Measurements from ENCODE around the gene DNAJC21. TPM values are rescaled to one million over a fixed set of nuclear protein-coding genes. Genes with fewer than 3 reads are reported as not detected.

DNAJC21 gene
- total RNA-seq, 4 donors from 2014 or later: 26.2 to 38.9 (median 30.1) TPM

GRCh38 chr5:34977934-34978613, 48.7 kb downstream of the DNAJC21 start:
- DNase-seq (ENCODE audit: low spot score): no peak
- TF ChIP-seq, protein P1, sequence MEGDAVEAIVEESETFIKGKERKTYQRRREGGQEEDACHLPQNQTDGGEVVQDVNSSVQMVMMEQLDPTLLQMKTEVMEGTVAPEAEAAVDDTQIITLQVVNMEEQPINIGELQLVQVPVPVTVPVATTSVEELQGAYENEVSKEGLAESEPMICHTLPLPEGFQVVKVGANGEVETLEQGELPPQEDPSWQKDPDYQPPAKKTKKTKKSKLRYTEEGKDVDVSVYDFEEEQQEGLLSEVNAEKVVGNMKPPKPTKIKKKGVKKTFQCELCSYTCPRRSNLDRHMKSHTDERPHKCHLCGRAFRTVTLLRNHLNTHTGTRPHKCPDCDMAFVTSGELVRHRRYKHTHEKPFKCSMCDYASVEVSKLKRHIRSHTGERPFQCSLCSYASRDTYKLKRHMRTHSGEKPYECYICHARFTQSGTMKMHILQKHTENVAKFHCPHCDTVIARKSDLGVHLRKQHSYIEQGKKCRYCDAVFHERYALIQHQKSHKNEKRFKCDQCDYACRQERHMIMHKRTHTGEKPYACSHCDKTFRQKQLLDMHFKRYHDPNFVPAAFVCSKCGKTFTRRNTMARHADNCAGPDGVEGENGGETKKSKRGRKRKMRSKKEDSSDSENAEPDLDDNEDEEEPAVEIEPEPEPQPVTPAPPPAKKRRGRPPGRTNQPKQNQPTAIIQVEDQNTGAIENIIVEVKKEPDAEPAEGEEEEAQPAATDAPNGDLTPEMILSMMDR (IDR thresholded peaks at IDR 0.05): no peak
- no peak for ATAC-seq (ENCODE audit: low FRiP score)

GRCh38 chr5:34978681-34979080, 49.3 kb downstream of the DNAJC21 start:
- no peak for ATAC-seq (ENCODE audit: low FRiP score)
- DNase-seq (ENCODE audit: low spot score): no peak
- TF ChIP-seq, protein P1 (IDR thresholded peaks at IDR 0.05): no peak

DNA sequence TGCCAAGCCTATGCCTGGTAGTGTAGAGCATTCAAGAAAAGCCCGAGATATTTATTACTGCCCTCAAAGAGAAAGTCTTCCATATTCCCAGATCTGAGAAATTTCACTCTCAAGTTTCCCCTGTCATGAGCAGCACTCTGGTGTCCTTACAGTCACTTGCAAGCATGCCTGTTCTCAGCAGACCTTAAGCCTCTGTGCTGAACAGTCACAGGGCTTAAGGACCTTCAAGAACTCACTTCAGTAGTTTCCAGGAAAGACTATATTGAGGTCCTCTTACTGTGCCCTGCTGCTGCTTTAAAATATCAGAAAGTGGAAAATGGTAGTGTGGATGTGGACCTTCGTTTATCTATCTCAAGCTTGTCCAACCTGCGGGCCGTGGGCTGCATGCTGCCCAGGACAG, 53.5 kb downstream of the DNAJC21 start:
- DNase-seq (ENCODE audit: low spot score) (no peak), ATAC-seq (ENCODE audit: low FRiP score) (no peak)
- TF ChIP-seq, protein P1 (IDR thresholded peaks at IDR 0.05): no peak

DNA sequence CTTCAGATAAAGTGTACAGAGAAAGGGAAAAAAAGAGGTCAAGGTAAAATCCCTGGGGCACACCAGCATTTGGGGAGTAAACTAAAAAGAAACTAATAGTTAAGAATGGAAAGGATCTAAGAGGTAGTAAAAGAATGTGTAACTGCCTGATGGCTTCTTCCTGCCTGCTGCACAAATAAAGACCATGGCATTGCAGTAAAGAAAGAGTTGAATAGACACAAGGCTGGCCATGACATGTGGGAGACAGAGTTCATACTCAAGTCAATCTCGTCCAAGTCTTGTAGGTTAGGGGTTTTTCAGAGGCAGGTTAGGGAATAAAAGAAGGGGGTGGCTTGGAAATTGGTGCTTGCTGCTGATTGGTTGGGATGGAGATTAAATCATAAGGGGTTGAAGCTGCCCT, 57.6 kb downstream of the DNAJC21 start:
- no peak for DNase-seq (ENCODE audit: low spot score)
- TF ChIP-seq, protein P1 (IDR thresholded peaks at IDR 0.05): no peak
- no peak for ATAC-seq (ENCODE audit: low FRiP score)

DNA sequence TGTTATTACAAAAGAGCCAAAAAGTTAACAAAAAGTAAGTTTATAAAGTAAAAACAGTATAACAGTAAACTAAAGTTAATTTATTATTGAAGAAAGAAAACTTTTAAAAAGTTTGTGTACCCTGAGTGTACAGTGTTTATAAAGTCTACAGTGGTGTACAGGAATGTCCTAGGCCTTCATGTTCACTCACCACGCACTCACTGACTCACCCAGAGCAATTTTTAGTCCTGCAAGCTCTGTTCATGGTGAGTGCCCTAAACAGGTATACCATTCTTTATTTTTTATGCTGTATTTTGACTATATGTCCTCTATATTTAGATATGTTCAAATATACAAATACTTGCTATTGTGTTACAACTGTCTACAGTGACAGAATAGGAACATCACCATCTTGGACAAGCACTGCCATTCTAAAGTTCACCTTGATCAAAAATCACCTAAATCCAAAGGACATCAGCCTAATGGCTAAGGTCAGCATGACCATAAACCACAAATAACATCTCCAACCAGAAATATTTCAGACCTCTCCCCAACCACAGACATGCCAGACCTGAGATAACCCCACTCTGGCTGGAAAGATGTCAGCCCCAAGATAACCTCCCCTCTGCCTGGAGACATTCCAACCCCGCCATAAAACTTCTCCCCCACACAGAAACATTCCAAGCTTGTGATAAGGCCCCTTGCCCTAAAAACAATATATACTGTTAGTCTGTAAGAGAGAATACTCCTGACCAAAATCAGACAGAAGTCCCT, 62.3 kb downstream of the DNAJC21 start:
- DNase-seq (ENCODE audit: low spot score) (no peak), ATAC-seq (ENCODE audit: low FRiP score) (no peak)
- TF ChIP-seq, protein P1 (IDR thresholded peaks at IDR 0.05): no peak

DNA sequence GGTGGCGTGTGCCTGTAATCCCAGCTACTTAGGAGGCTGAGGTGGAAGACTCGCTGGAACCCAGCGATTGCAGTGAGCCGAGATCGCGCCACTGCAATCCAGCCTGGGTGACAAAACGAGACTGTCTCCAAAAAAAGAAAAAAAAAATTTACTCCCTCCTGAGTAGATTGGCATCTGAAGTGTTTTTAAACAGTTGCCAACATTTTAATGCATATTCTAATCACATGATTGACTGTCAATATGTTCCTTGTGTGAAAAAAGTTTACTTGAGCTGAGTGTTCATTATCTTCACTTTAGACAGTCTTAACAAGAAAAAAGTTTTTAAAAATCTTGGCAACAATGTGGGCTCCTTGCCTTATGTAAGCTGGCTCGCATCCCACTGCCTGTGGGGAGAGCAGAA, 64.6 kb downstream of the DNAJC21 start:
- DNase-seq (ENCODE audit: low spot score): no peak
- ATAC-seq (ENCODE audit: low FRiP score): no peak
- TF ChIP-seq, protein P1 (IDR thresholded peaks at IDR 0.05): no peak

DNA sequence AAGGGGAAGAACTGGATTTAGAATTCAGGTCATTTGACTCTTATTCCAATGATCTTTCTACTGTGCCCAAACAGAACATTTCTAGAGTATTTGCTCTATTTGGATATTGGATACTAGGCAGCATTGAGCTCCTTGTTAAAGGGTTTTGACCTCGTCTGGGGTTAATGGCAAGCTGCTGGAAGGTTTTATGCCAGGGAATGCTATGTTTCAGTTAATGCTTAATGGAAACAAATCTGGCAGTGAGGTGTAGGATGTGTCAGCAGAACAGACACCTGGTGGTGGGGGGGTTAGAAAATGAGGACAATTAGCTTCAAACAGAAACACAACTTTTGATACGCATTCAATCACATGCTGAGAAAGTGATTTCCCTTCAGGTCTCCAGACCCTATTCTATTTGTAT, 66.9 kb downstream of the DNAJC21 start:
- DNase-seq (ENCODE audit: low spot score) (no peak), ATAC-seq (ENCODE audit: low FRiP score) (no peak)
- TF ChIP-seq, protein P1 (IDR thresholded peaks at IDR 0.05): no peak
